Activated CD4-positive, CD25-positive, alpha-beta regulatory T cell (primary cell): ENCODE data around the gene STK32A.

ENCODE experiments used
- DNase-seq, 4 experiments: peaks; one replicate each; lab custom pipeline; 2025; lab: John Stamatoyannopoulos, UW

STK32A gene

GRCh38 chr5:147391781-147392180, 157.0 kb downstream of the STK32A start:
- no peak for DNase-seq

GRCh38 chr5:147393874-147394672, 159.2 kb downstream of the STK32A start:
- no peak for DNase-seq

GRCh38 chr5:147396070-147396823, 161.4 kb downstream of the STK32A start:
- no peak for DNase-seq

GRCh38 chr5:147397616-147398015, 162.8 kb downstream of the STK32A start:
- DNase-seq = no peak

GRCh38 chr5:147398860-147399259, 164.0 kb downstream of the STK32A start:
- no peak for DNase-seq

GRCh38 chr5:147400126-147400809, 165.4 kb downstream of the STK32A start:
- no peak for DNase-seq

- DNase-seq = no peak
These were observed 166.1 kb downstream of the STK32A start for GRCh38 chr5:147400881-147401280.

GRCh38 chr5:147403651-147404640, 169.1 kb downstream of the STK32A start:
- no peak for DNase-seq

- no peak for DNase-seq
These were observed 169.9 kb downstream of the STK32A start for GRCh38 chr5:147404706-147405105.

GRCh38 chr5:147406636-147407035, 171.8 kb downstream of the STK32A start:
- DNase-seq = no peak

GRCh38 chr5:147407094-147407681, 172.4 kb downstream of the STK32A start:
- no peak for DNase-seq

GRCh38 chr5:147408980-147409379, 174.2 kb downstream of the STK32A start:
- no peak for DNase-seq

- no peak for DNase-seq
These were observed 175.9 kb downstream of the STK32A start for GRCh38 chr5:147410496-147411358.

GRCh38 chr5:147411359-147412319, 176.8 kb downstream of the STK32A start:
- no peak for DNase-seq

- no peak for DNase-seq
These were observed 177.7 kb downstream of the STK32A start for GRCh38 chr5:147412561-147412960.

- DNase-seq = no peak
These were observed 178.4 kb downstream of the STK32A start for GRCh38 chr5:147413266-147413665.

GRCh38 chr5:147415651-147416050, 180.8 kb downstream of the STK32A start:
- no peak for DNase-seq

GRCh38 chr5:147417135-147417813, 182.4 kb downstream of the STK32A start:
- no peak for DNase-seq
